Liver (tissue), 9 donors: Measurements from ENCODE around the gene PIP4K2A. TPM values are rescaled to one million over a fixed set of nuclear protein-coding genes. Genes with fewer than 3 reads are reported as not detected.

ENCODE experiments used
- DNase-seq: peaks from one replicate; pipeline ENCODE4 v3.0.0-alpha.2; 2017; ENCODE audit warnings: low spot score
- H3K27ac ChIP-seq, 2 donors: one replicate each; pipeline ENCODE4 v1.7.0; 2013; ENCODE audit warnings: inconsistent platforms in 2 of 2, low read length in 2 of 2, control low read depth in 1 of 2, low read depth in 1 of 2, mild to moderate bottlenecking in 1 of 2
- H3K27me3 ChIP-seq, 4 donors: one replicate each; pipeline versions ENCODE4 v1.6.1 to v1.7.0; 2013; ENCODE audit warnings: low read length in 3 of 4, inconsistent platforms in 1 of 4, mild to moderate bottlenecking in 1 of 4, moderate library complexity in 1 of 4; ENCODE audit not compliant: control insufficient read depth in 4 of 4, insufficient read depth in 4 of 4
- H3K36me3 ChIP-seq, 4 donors: one replicate each; pipeline versions ENCODE4 v1.6.1 to v1.7.0; 2013; ENCODE audit warnings: low read length in 3 of 4, mild to moderate bottlenecking in 3 of 4, low read depth in 1 of 4, moderate library complexity in 1 of 4; ENCODE audit not compliant: control insufficient read depth in 4 of 4, insufficient read depth in 3 of 4
- H3K4me1 ChIP-seq, 4 donors: one replicate each; pipeline versions ENCODE4 v1.6.1 to v1.7.0; 2013; ENCODE audit warnings: low read length in 3 of 4, mild to moderate bottlenecking in 3 of 4, moderate library complexity in 1 of 4; ENCODE audit not compliant: control insufficient read depth in 4 of 4, insufficient read depth in 4 of 4
- H3K4me3 ChIP-seq, 3 donors: one replicate each; pipeline versions ENCODE4 v1.6.1 to v1.7.0; 2013; ENCODE audit warnings: low read length in 3 of 3, control low read depth in 1 of 3, low read depth in 1 of 3, mild to moderate bottlenecking in 1 of 3
- H3K9ac ChIP-seq, 2 donors: one replicate each; pipeline ENCODE4 v1.7.0; 2013; ENCODE audit warnings: low read length in 2 of 2, mild to moderate bottlenecking in 2 of 2, moderate library complexity in 2 of 2, control low read depth in 1 of 2, low read depth in 1 of 2
- H3K9me3 ChIP-seq, 4 donors: one replicate each; pipeline versions ENCODE4 v1.6.1 to v1.7.0; 2013; ENCODE audit warnings: low read length in 3 of 4; ENCODE audit not compliant: control insufficient read depth in 4 of 4
- EGR1 ChIP-seq, 2 donors: IDR thresholded peaks; 2 replicates each; pipeline ENCODE4 v1.6.1; 2016 to 2018; ENCODE audit warnings: antibody characterized with exemption in 2 of 2, low read depth in 2 of 2
- FOXA1 ChIP-seq: IDR thresholded peaks from 2 replicates; pipeline ENCODE4 v1.6.1; 2016; ENCODE audit warnings: antibody characterized with exemption
- FOXA2 ChIP-seq: IDR thresholded peaks from 2 replicates; pipeline ENCODE4 v1.6.1; 2016; ENCODE audit warnings: antibody characterized with exemption
- GABPA ChIP-seq, 2 donors: IDR thresholded peaks in 1 of 2; conservative IDR thresholded peaks in 1 of 2; 2 replicates each; pipeline ENCODE4 v1.6.1; 2016; ENCODE audit warnings: antibody characterized with exemption in 2 of 2, mild to moderate bottlenecking in 1 of 2, moderate library complexity in 1 of 2
- HNF4A ChIP-seq, 2 donors: conservative IDR thresholded peaks; 2 replicates each; pipeline ENCODE4 v1.6.1; 2016; ENCODE audit warnings: antibody characterized with exemption in 2 of 2, mild to moderate bottlenecking in 2 of 2
- HNF4G ChIP-seq: IDR thresholded peaks from 2 replicates; pipeline ENCODE4 v1.6.1; 2016; ENCODE audit warnings: antibody characterized with exemption
- JUND ChIP-seq, 2 donors: IDR thresholded peaks; 2 replicates each; pipeline ENCODE4 v1.6.1; 2016; ENCODE audit warnings: antibody characterized with exemption in 2 of 2
- NR2F2 ChIP-seq: IDR thresholded peaks from 2 replicates; pipeline ENCODE4 v1.6.1; 2016; ENCODE audit warnings: antibody characterized with exemption
- RAD21 ChIP-seq, 2 donors: IDR thresholded peaks; 2 replicates each; pipeline ENCODE4 v1.6.1; 2016; ENCODE audit warnings: antibody characterized with exemption in 2 of 2, mild to moderate bottlenecking in 2 of 2
- RXRA ChIP-seq, 2 donors: IDR thresholded peaks; 2 replicates each; pipeline ENCODE4 v1.6.1; 2017 to 2018; ENCODE audit warnings: antibody characterized with exemption in 2 of 2, mild to moderate bottlenecking in 1 of 2
- SP1 ChIP-seq: IDR thresholded peaks from 2 replicates; pipeline ENCODE4 v1.6.1; 2018; ENCODE audit warnings: antibody characterized with exemption, mild to moderate bottlenecking
- TAF1 ChIP-seq: conservative IDR thresholded peaks from 2 replicates; pipeline ENCODE4 v1.6.1; 2016; ENCODE audit warnings: antibody characterized with exemption, mild to moderate bottlenecking
- WGBS: extraction: QIAGEN DNeasy Blood & Tissue Kit; methylation state at CpG from one replicate; pipeline ENCODE4 v1.1.7; 2013; 5-methylcytosine and 5-hydroxymethylcytosine counted together
- polyA plus RNA-seq, 2 donors: library from polyadenylated mRNA; stranded (reverse) in 1 of 2; unstranded in 1 of 2; fragments of 200-250 nt in 1 of 2; fragments of >200 nt in 1 of 2; fragmentation: Nextera tagmentation in 1 of 2; extraction: Ambion mirVana in 1 of 2; gene quantifications; one replicate each; pipeline versions ENCODE4 v1.2.1 to v1.2.3, GENCODE V29; 2013 to 2015
- total RNA-seq, 2 donors: library from RNA; depleted of rRNA; stranded (reverse); fragments of >200 nt; gene quantifications; one replicate each; pipeline ENCODE4 v1.2.3, GENCODE V29; 2014
- TF ChIP-seq, protein P1 (sequence below): IDR thresholded peaks from 2 replicates; pipeline ENCODE4 v1.6.1; 2016; ENCODE audit warnings: antibody characterized with exemption
- TF ChIP-seq, protein P2 (sequence below): fragments of 150-350 bp; IDR thresholded peaks from 2 replicates; pipeline ENCODE4 v1.5.1; 2017; ENCODE audit warnings: improper control_type of control experiment, low read depth, low read length; ENCODE audit not compliant: missing input control
- TF ChIP-seq, protein P3 (sequence below): IDR thresholded peaks from 2 replicates; pipeline ENCODE4 v1.6.1; 2016; ENCODE audit warnings: antibody characterized with exemption
- TF ChIP-seq, protein P4 (sequence below): IDR thresholded peaks from 2 replicates; pipeline ENCODE4 v1.6.1; 2016; ENCODE audit warnings: antibody characterized with exemption
- donor health status: healthy.
- donor health status: healthy.
- donor health status: healthy.
- donor health status: healthy.
- donor health status: healthy.

PIP4K2A gene
- total and polyA plus RNA-seq, 4 donors, result 6.4 to 53.7 (median 8.6) TPM

DNA sequence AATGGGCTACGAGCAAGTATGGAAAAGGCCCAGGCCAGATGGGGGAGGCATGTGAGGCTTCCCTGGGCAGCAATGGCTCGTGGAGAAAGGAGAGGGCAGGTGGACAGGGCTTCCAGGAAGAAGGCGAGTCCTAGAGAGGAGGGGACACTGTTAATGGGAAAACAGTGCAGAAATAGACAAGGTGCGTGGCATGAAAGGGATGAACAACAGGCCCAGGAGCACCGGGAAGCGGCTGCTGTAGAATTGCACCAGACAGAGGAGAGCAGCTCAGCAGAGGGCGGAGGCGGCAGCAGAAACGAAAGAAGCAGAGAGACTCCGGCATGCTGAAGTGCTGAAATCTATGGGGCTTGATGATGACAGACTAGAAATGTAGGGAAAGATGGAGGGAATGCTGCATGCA, 102.1 kb downstream of the PIP4K2A start:
- WGBS, result 84% methylated on average over 10 of the region's 10 CpGs
- H3K4me1 ChIP-seq, result no peaks in the 10 kb centered on the region

DNA sequence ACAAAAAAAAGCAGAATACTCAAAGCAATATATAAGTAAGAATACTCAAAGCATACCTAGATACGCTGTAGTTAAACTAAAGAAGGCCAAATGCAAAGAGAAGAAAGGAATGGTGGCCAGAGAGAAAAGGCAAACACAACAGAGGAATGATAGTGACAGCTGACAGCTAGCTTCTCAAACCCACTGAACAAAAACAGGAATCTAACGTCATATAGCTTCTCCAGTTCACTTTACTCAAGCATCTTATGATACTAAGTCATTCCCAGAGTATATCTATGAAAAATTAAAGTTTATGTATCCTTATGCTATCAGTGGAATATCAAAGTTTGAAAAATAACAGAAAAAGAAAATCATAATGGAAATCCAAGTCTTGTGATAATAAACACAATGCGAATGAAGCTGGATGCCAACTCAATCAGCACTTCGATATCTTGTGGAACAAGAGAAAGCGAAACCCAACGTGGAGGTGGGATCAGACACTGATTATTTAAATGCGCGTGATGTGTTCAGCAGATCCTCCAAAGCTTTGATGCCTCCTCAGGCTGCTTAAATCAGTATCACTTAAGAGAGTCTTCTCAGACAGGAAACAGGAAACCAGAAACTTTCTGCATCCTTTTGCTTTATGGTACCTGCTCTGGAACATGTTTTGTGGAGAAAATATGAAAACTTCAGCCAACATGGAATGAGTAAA, 102.8 kb downstream of the PIP4K2A start:
- Histone ChIP-seq H3K27ac (no peak overlapping the region), H3K27me3 (no peaks in the 10 kb centered on the region), H3K36me3 (peaks cover 0 to 4% (median 2%) of the 10 kb centered on the region in 4 donors), H3K4me3 (no peak overlapping the region), H3K4me1 (no peaks in the 10 kb centered on the region), H3K9me3 (no peaks in the 10 kb centered on the region), H3K9ac (peak overlapping the region in 1 of 2 donors; percentile 44)
- WGBS, result 84% methylated on average over 8 of the region's 8 CpGs
- TF ChIP-seq RAD21 (IDR thresholded peaks at IDR 0.05) (no peak), SP1 (no peak), HNF4A (conservative IDR thresholded peaks at IDR 0.05) (no peak), NR2F2 (no peak), RXRA (IDR thresholded peaks at IDR 0.05) (no peak), FOXA2 (no peak), TAF1 (no peak), EGR1 (IDR thresholded peaks at IDR 0.05; ENCODE audit: low read depth in 2 of 2) (no peak), HNF4G (no peak), JUND (IDR thresholded peaks at IDR 0.05) (no peak), GABPA (IDR thresholded peaks at IDR 0.05 in 1 of 2, conservative IDR thresholded peaks at IDR 0.05 in 1 of 2) (no peak), FOXA1 (no peak)
- TF ChIP-seq, protein P1, sequence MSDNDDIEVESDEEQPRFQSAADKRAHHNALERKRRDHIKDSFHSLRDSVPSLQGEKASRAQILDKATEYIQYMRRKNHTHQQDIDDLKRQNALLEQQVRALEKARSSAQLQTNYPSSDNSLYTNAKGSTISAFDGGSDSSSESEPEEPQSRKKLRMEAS, result no peak
- TF ChIP-seq, protein P2, sequence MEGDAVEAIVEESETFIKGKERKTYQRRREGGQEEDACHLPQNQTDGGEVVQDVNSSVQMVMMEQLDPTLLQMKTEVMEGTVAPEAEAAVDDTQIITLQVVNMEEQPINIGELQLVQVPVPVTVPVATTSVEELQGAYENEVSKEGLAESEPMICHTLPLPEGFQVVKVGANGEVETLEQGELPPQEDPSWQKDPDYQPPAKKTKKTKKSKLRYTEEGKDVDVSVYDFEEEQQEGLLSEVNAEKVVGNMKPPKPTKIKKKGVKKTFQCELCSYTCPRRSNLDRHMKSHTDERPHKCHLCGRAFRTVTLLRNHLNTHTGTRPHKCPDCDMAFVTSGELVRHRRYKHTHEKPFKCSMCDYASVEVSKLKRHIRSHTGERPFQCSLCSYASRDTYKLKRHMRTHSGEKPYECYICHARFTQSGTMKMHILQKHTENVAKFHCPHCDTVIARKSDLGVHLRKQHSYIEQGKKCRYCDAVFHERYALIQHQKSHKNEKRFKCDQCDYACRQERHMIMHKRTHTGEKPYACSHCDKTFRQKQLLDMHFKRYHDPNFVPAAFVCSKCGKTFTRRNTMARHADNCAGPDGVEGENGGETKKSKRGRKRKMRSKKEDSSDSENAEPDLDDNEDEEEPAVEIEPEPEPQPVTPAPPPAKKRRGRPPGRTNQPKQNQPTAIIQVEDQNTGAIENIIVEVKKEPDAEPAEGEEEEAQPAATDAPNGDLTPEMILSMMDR, result no peak
- TF ChIP-seq, protein P3, sequence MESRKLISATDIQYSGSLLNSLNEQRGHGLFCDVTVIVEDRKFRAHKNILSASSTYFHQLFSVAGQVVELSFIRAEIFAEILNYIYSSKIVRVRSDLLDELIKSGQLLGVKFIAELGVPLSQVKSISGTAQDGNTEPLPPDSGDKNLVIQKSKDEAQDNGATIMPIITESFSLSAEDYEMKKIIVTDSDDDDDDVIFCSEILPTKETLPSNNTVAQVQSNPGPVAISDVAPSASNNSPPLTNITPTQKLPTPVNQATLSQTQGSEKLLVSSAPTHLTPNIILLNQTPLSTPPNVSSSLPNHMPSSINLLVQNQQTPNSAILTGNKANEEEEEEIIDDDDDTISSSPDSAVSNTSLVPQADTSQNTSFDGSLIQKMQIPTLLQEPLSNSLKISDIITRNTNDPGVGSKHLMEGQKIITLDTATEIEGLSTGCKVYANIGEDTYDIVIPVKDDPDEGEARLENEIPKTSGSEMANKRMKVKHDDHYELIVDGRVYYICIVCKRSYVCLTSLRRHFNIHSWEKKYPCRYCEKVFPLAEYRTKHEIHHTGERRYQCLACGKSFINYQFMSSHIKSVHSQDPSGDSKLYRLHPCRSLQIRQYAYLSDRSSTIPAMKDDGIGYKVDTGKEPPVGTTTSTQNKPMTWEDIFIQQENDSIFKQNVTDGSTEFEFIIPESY, result no peak
- TF ChIP-seq, protein P4, sequence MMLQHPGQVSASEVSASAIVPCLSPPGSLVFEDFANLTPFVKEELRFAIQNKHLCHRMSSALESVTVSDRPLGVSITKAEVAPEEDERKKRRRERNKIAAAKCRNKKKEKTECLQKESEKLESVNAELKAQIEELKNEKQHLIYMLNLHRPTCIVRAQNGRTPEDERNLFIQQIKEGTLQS, result no peak
- no peak for DNase-seq

More for the DNA sequence above, 102.1 kb downstream of the PIP4K2A start:
- H3K9me3 ChIP-seq, result no peaks in the 10 kb centered on the region
- no peak overlapping the region for H3K9ac ChIP-seq
- no peak overlapping the region for H3K4me3 ChIP-seq
- no peaks in the 10 kb centered on the region for H3K27me3 ChIP-seq
- TF ChIP-seq JUND (IDR thresholded peaks at IDR 0.05), result no peak
- no peak for TF ChIP-seq FOXA2
- TF ChIP-seq RXRA (IDR thresholded peaks at IDR 0.05), result no peak
- no peak for TF ChIP-seq EGR1 (IDR thresholded peaks at IDR 0.05; ENCODE audit: low read depth in 2 of 2)
- peaks cover 0 to 4% (median 2%) of the 10 kb centered on the region in 4 donors for H3K36me3 ChIP-seq
- no peak for DNase-seq
- H3K27ac ChIP-seq, result no peak overlapping the region
